ENCODE measurements around the gene FARS2. TPM values are rescaled to one million over a fixed set of nuclear protein-coding genes. Genes with fewer than 3 reads are reported as not detected.

Gene FARS2
- total RNA-seq, 2 donors from 2014 or later: 16.2 to 18.3 TPM

GRCh38 chr6:5280920-5281319, 19.6 kb downstream of the FARS2 start:
- 91% methylated on average over 2 of the region's 2 CpGs; no CpG with 5 or more reads in 1 of the 2 experiments for WGBS, 2 experiments (ENCODE audit: insufficient coverage in 1 of 2, insufficient read length in 1 of 2)
- Histone ChIP-seq H3K27me3 (ENCODE audit: control insufficient read depth, insufficient read depth, low read length, poor library complexity, severe bottlenecking) (no peaks in the 10 kb centered on the region), H3K9ac (ENCODE audit: extremely low read depth, low read length, poor library complexity, severe bottlenecking) (no peak overlapping the region), H3K27ac (ENCODE audit: low read depth, low read length) (no peak overlapping the region), H3K4me3 (ENCODE audit: low read length) (no peak overlapping the region), H3K4me1 (ENCODE audit: control insufficient read depth, insufficient read depth, low read length) (peaks cover 2% of the 10 kb centered on the region), H3K36me3 (ENCODE audit: control insufficient read depth, insufficient read depth, low read length) (no peaks in the 10 kb centered on the region), H3K9me3 (ENCODE audit: control insufficient read depth, low read length) (no peaks in the 10 kb centered on the region)
- Mint-ChIP-seq H3K27ac (no peak overlapping the region), H3K4me3 (no peak overlapping the region), H3K9me3 (no peaks in the 10 kb centered on the region), H3K27me3 (ENCODE audit: insufficient read depth) (no peaks in the 10 kb centered on the region), H3K36me3 (ENCODE audit: low read depth) (peaks cover 2% of the 10 kb centered on the region), H3K4me1 (peaks cover 41% of the 10 kb centered on the region)
- no peak for TF ChIP-seq CTCF (conservative IDR thresholded peaks at IDR 0.05)
- no peak for DNase-seq

GRCh38 chr6:5282191-5282623, 20.9 kb downstream of the FARS2 start:
- DNase-seq: peak; percentile 52
- H3K4me1 ChIP-seq (ENCODE audit: control insufficient read depth, insufficient read depth, low read length): peaks cover 2% of the 10 kb centered on the region
- H3K27ac Mint-ChIP-seq: peak overlapping the region; percentile 13
- H3K9ac ChIP-seq (ENCODE audit: extremely low read depth, low read length, poor library complexity, severe bottlenecking): no peak overlapping the region
- no peaks in the 10 kb centered on the region for H3K9me3 ChIP-seq (ENCODE audit: control insufficient read depth, low read length)
- no peak overlapping the region for H3K4me3 Mint-ChIP-seq
- no peaks in the 10 kb centered on the region for H3K9me3 Mint-ChIP-seq
- WGBS, 2 experiments (ENCODE audit: insufficient coverage in 1 of 2, insufficient read length in 1 of 2): 80 to 88% methylated on average over 9 of the region's 9 CpGs
- H3K4me3 ChIP-seq (ENCODE audit: low read length): no peak overlapping the region
- H3K27me3 Mint-ChIP-seq (ENCODE audit: insufficient read depth): no peaks in the 10 kb centered on the region
- peaks cover 2% of the 10 kb centered on the region for H3K36me3 Mint-ChIP-seq (ENCODE audit: low read depth)
- no peaks in the 10 kb centered on the region for H3K36me3 ChIP-seq (ENCODE audit: control insufficient read depth, insufficient read depth, low read length)
- no peak overlapping the region for H3K27ac ChIP-seq (ENCODE audit: low read depth, low read length)
- no peaks in the 10 kb centered on the region for H3K27me3 ChIP-seq (ENCODE audit: control insufficient read depth, insufficient read depth, low read length, poor library complexity, severe bottlenecking)
- peaks cover 31% of the 10 kb centered on the region for H3K4me1 Mint-ChIP-seq
- no peak for TF ChIP-seq CTCF (conservative IDR thresholded peaks at IDR 0.05)

GRCh38 chr6:5285081-5285480, 23.8 kb downstream of the FARS2 start:
- H3K27ac Mint-ChIP-seq: no peak overlapping the region
- H3K9me3 Mint-ChIP-seq: no peaks in the 10 kb centered on the region
- no peaks in the 10 kb centered on the region for H3K27me3 Mint-ChIP-seq (ENCODE audit: insufficient read depth)
- H3K4me3 ChIP-seq (ENCODE audit: low read length): no peak overlapping the region
- no peak overlapping the region for H3K27ac ChIP-seq (ENCODE audit: low read depth, low read length)
- H3K36me3 Mint-ChIP-seq (ENCODE audit: low read depth): no peaks in the 10 kb centered on the region
- no peaks in the 10 kb centered on the region for H3K27me3 ChIP-seq (ENCODE audit: control insufficient read depth, insufficient read depth, low read length, poor library complexity, severe bottlenecking)
- 84 to 93% methylated on average over 6 of the region's 6 CpGs for WGBS, 2 experiments (ENCODE audit: insufficient coverage in 1 of 2, insufficient read length in 1 of 2)
- no peak for TF ChIP-seq CTCF (conservative IDR thresholded peaks at IDR 0.05)
- no peaks in the 10 kb centered on the region for H3K36me3 ChIP-seq (ENCODE audit: control insufficient read depth, insufficient read depth, low read length)
- H3K9ac ChIP-seq (ENCODE audit: extremely low read depth, low read length, poor library complexity, severe bottlenecking): no peak overlapping the region
- H3K4me1 Mint-ChIP-seq: peaks cover 24% of the 10 kb centered on the region
- DNase-seq: no peak
- no peak overlapping the region for H3K4me3 Mint-ChIP-seq
- peaks cover 2% of the 10 kb centered on the region for H3K4me1 ChIP-seq (ENCODE audit: control insufficient read depth, insufficient read depth, low read length)
- H3K9me3 ChIP-seq (ENCODE audit: control insufficient read depth, low read length): no peaks in the 10 kb centered on the region
